RWPE1 (cell line): ENCODE data around the gene AFG3L2.

ENCODE experiments used
- CTCF ChIA-PET: fragments of 350-600 bp; sonication (Branson Sonifier 250); formaldehyde crosslinking; extraction: SDS; loops from one replicate; lab custom pipeline; 2021; lab: Yijun Ruan, JAX
- POLR2A ChIA-PET: fragments of 400-600 bp; formaldehyde crosslinking; extraction: SDS; loops from one replicate; lab custom pipeline; 2020; ENCODE audit warnings: antibody characterized with exemption; ENCODE audit not compliant: low non-redundant PET; lab: Yijun Ruan, JAX
- DNase-seq: peaks from one replicate; pipeline ENCODE4 v3.0.0; 2012; ENCODE audit warnings: low spot score
- H3K27ac ChIP-seq: fragments of 450-650 bp; 2 replicates; pipeline ENCODE4 v1.5.1; 2017
- CTCF ChIP-seq: fragments of 450-650 bp; conservative IDR thresholded peaks from 2 replicates; pipeline ENCODE4 v1.5.1; 2017; ENCODE audit warnings: low read depth, mild to moderate bottlenecking

AFG3L2 gene

GRCh38 chr18:12408247-12408869 lies 31.3 kb upstream of the AFG3L2 start:
- CTCF ChIA-PET = interaction anchor here (0.5 to 0.6 kb wide), 2 partner anchors 12 to 251 kb away, joined by 3 to 4 read pairs; no protein-coding TSS in a partner anchor

GRCh38 chr18:12406371-12407111 lies 29.5 kb upstream of the AFG3L2 start:
- POLR2A ChIA-PET = no interaction called here
- DNase-seq = no peak

More at GRCh38 chr18:12408247-12408869, 31.3 kb upstream of the AFG3L2 start:
- TF ChIP-seq CTCF = no peak
- H3K27ac ChIP-seq = peak overlapping the region; percentile 84
- POLR2A ChIA-PET = no interaction called here
- DNase-seq = no peak

GRCh38 chr18:12405066-12405465 lies 28.0 kb upstream of the AFG3L2 start:
- ChIA-PET CTCF (no interaction called here), POLR2A (no interaction called here)
- H3K27ac ChIP-seq = no peak overlapping the region
- no peak for DNase-seq
- TF ChIP-seq CTCF = no peak

More at GRCh38 chr18:12406371-12407111, 29.5 kb upstream of the AFG3L2 start:
- CTCF ChIA-PET = no interaction called here
- no peak overlapping the region for H3K27ac ChIP-seq
- TF ChIP-seq CTCF = no peak

GRCh38 chr18:12403601-12404506 lies 26.8 kb upstream of the AFG3L2 start:
- POLR2A ChIA-PET = no interaction called here
- peak overlapping the region; percentile 48; the same call in 1 of the 2 replicates for H3K27ac ChIP-seq
- TF ChIP-seq CTCF = no peak
- DNase-seq = peak; percentile 72
- CTCF ChIA-PET = interaction anchor here (0.6 kb wide), 1 partner anchor 303 kb away, joined by 3 read pairs; no protein-coding TSS in a partner anchor

GRCh38 chr18:12401881-12402280 lies 24.9 kb upstream of the AFG3L2 start:
- peak overlapping the region; percentile 11; the same call in 1 of the 2 replicates for H3K27ac ChIP-seq
- CTCF ChIA-PET = interaction anchor here (0.5 kb wide), 1 partner anchor 112 kb away, joined by 3 read pairs; no protein-coding TSS in a partner anchor
- POLR2A ChIA-PET = no interaction called here
- no peak for DNase-seq
- no peak for TF ChIP-seq CTCF

GRCh38 chr18:12399231-12399630 lies 22.2 kb upstream of the AFG3L2 start:
- CTCF ChIA-PET = no interaction called here

More at GRCh38 chr18:12399231-12399630, 22.2 kb upstream of the AFG3L2 start:
- DNase-seq = no peak
- POLR2A ChIA-PET = no interaction called here
- TF ChIP-seq CTCF = no peak
- H3K27ac ChIP-seq = no peak overlapping the region
